HepG2 (cell line): ENCODE results near the gene TBX10. TPM values are rescaled to one million over a fixed set of nuclear protein-coding genes. Genes with fewer than 3 reads are reported as not detected.
A peak's percentile ranks its signal among the peaks of the same experiment; 100 is the strongest.

Experiments
- GATA4 ChIP-seq: sonication (generic); IDR thresholded peaks from 2 replicates; pipeline ENCODE4 v1.6.1; 2016; ENCODE audit warnings: antibody characterized with exemption, low read depth, borderline replicate concordance
- KAT7 ChIP-seq: IDR thresholded peaks from 2 replicates; pipeline ENCODE4 v1.6.1; 2018; ENCODE audit warnings: borderline replicate concordance, missing compliant biosample characterization
- KLF15 ChIP-seq: sonication (generic); formaldehyde crosslinking; IDR thresholded peaks from 2 replicates; pipeline ENCODE4 v1.8.1; 2023; ENCODE audit warnings: borderline replicate concordance, mild to moderate bottlenecking, inconsistent platforms, missing genetic modification reagents, mixed read lengths
- RXRB ChIP-seq: IDR thresholded peaks from 2 replicates; pipeline ENCODE4 v1.6.1; 2016; ENCODE audit warnings: borderline replicate concordance, missing genetic modification reagents, missing compliant biosample characterization
- SCMH1 ChIP-seq: sonication (generic); formaldehyde crosslinking; IDR thresholded peaks from 2 replicates; pipeline ENCODE4 v1.9.0; 2021; ENCODE audit warnings: missing genetic modification reagents, mild to moderate bottlenecking, borderline replicate concordance
- SYNCRIP ChIP-seq: fragments of 200-400 bp; formaldehyde crosslinking; IDR thresholded peaks from 2 replicates; pipeline ENCODE4 v1.6.1; 2018; ENCODE audit warnings: mild to moderate bottlenecking, low read depth, low read length; ENCODE audit not compliant: insufficient read depth
- TCF12 ChIP-seq, 2 experiments: fragments of 450-650 bp in 1 of 2; sonication (generic) in 1 of 2; formaldehyde crosslinking in 1 of 2; IDR thresholded peaks; 2 replicates each; pipeline versions ENCODE4 v1.6.1 to v1.8.0; 2017 to 2022; ENCODE audit warnings: antibody characterized with exemption in 1 of 2, mild to moderate bottlenecking in 1 of 2, missing genetic modification reagents in 1 of 2, moderate library complexity in 1 of 2
- ZNF329 ChIP-seq: sonication (generic); formaldehyde crosslinking; IDR thresholded peaks from 2 replicates; pipeline ENCODE4 v1.9.0; 2021; ENCODE audit warnings: low read depth, mild to moderate bottlenecking, missing genetic modification reagents
- ZNF724P ChIP-seq: sonication (generic); formaldehyde crosslinking; IDR thresholded peaks from 2 replicates; pipeline ENCODE4 v1.8.0; 2022; ENCODE audit warnings: missing genetic modification reagents, borderline replicate concordance
- polyA plus RNA-seq, 8 experiments: library from polyadenylated mRNA; depleted of rRNA in 3 of 8; stranded (reverse) in 7 of 8; unstranded in 1 of 8; fragments of >200 nt; fragmentation: Illumina TruSeq in 4 of 8; extraction: Trizol in 4 of 8; gene quantifications; 2 replicates each; pipeline versions ENCODE4 v1.2.1 to v1.2.3, GENCODE V29; 2011 to 2016; ENCODE audit warnings: low read depth in 4 of 8, missing spikeins in 1 of 8, mixed read lengths in 1 of 8; ENCODE audit not compliant: insufficient read depth in 1 of 8
- total RNA-seq, 5 experiments: library from RNA; depleted of rRNA; stranded (reverse); fragments of >200 nt; fragmentation: Illumina TruSeq; extraction: Trizol; gene quantifications; 2 replicates each; pipeline ENCODE4 v1.2.3, GENCODE V29; 2016; ENCODE audit warnings: low read depth in 1 of 5
- TF ChIP-seq, protein P1 (sequence below): sonication (generic); formaldehyde crosslinking; IDR thresholded peaks from 2 replicates; pipeline ENCODE4 v1.4.0; 2020; ENCODE audit warnings: missing genetic modification reagents
- TF ChIP-seq, protein P2 (sequence below), 2 experiments: fragments of 450-650 bp in 1 of 2; sonication (generic) in 1 of 2; formaldehyde crosslinking in 1 of 2; IDR thresholded peaks; 2 replicates each; pipeline versions ENCODE4 v1.6.1 to v1.8.0; 2016 to 2022; ENCODE audit warnings: antibody characterized with exemption in 1 of 2, mild to moderate bottlenecking in 1 of 2, missing genetic modification reagents in 1 of 2
- TF ChIP-seq, protein P3 (sequence below): sonication (generic); formaldehyde crosslinking; IDR thresholded peaks from 2 replicates; pipeline ENCODE4 v1.4.0; 2020; ENCODE audit warnings: missing genetic modification reagents

The TBX10 gene
- total and polyA plus RNA-seq, 2 of the 13 experiments (the other 11 are each of a cell fraction or from before 2014, with no cell fraction given) = 0.27 to 1.7 TPM

DNA sequence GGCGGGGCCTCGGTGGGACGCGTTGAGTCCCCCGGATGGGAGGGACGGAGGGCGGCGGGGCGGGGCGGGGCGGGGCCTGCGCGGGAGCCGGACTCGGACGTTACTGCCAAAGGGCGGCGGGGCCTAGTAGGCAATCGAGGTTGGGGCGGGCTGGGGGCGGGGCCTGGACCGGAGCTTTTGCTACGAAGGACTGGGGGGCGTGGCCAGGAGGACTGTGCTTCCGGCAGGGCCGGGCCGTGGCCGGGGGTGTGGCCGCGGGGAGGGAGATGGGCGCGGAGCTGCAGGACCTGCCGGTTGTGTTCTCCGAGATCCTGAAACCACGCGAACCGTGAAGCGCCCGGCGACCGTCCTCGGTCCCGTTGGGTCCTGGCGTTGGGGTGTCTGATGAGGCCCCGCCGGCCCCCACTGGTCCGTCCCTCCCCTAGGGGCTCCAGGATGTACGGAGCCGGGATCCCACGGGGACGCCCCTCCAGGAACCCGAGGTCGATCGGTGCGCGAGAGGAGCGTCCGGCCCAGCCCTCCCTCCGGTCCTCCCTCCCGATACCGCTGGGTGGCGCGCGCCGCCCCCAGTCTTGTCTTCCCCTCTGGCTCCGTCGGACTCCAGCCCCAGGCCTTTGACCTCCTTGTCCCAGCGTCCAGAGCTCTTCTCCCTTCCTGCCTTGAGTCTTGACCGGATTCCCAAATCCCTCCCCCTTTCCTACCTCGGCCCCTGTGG lies 9.2 kb downstream of the TBX10 start (continued):
- TF ChIP-seq RXRB (peak; percentile 69), GATA4 (peak; percentile 33; the same call in 1 of the 2 replicates), SYNCRIP (no peak), ZNF724P (CRISPR knock-in tag) (peak; percentile 65; the same call in 1 of the 2 replicates), TCF12 (IDR thresholded peaks at IDR 0.05) (no peak), TCF12 (CRISPR knock-in tag; IDR thresholded peaks at IDR 0.05) (0 out of 2 replicates have a peak, but pooled peaks have one; percentile 38), SCMH1 (CRISPR knock-in tag) (no peak), KAT7 (CRISPR knock-in tag) (peak; percentile 60; the same call in 1 of the 2 replicates), ZNF329 (no peak), KLF15 (no peak)
- TF ChIP-seq, protein P1, sequence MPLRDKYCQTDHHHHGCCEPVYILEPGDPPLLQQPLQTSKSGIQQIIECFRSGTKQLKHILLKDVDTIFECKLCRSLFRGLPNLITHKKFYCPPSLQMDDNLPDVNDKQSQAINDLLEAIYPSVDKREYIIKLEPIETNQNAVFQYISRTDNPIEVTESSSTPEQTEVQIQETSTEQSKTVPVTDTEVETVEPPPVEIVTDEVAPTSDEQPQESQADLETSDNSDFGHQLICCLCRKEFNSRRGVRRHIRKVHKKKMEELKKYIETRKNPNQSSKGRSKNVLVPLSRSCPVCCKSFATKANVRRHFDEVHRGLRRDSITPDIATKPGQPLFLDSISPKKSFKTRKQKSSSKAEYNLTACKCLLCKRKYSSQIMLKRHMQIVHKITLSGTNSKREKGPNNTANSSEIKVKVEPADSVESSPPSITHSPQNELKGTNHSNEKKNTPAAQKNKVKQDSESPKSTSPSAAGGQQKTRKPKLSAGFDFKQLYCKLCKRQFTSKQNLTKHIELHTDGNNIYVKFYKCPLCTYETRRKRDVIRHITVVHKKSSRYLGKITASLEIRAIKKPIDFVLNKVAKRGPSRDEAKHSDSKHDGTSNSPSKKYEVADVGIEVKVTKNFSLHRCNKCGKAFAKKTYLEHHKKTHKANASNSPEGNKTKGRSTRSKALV (CRISPR knock-in tag) = no peak
- TF ChIP-seq, protein P2, sequence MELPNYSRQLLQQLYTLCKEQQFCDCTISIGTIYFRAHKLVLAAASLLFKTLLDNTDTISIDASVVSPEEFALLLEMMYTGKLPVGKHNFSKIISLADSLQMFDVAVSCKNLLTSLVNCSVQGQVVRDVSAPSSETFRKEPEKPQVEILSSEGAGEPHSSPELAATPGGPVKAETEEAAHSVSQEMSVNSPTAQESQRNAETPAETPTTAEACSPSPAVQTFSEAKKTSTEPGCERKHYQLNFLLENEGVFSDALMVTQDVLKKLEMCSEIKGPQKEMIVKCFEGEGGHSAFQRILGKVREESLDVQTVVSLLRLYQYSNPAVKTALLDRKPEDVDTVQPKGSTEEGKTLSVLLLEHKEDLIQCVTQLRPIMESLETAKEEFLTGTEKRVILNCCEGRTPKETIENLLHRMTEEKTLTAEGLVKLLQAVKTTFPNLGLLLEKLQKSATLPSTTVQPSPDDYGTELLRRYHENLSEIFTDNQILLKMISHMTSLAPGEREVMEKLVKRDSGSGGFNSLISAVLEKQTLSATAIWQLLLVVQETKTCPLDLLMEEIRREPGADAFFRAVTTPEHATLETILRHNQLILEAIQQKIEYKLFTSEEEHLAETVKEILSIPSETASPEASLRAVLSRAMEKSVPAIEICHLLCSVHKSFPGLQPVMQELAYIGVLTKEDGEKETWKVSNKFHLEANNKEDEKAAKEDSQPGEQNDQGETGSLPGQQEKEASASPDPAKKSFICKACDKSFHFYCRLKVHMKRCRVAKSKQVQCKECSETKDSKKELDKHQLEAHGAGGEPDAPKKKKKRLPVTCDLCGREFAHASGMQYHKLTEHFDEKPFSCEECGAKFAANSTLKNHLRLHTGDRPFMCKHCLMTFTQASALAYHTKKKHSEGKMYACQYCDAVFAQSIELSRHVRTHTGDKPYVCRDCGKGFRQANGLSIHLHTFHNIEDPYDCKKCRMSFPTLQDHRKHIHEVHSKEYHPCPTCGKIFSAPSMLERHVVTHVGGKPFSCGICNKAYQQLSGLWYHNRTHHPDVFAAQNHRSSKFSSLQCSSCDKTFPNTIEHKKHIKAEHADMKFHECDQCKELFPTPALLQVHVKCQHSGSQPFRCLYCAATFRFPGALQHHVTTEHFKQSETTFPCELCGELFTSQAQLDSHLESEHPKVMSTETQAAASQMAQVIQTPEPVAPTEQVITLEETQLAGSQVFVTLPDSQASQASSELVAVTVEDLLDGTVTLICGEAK (IDR thresholded peaks at IDR 0.05) = no peak
- TF ChIP-seq, protein P2 (CRISPR knock-in tag; IDR thresholded peaks at IDR 0.05) = peak; percentile 46; the same call in 1 of the 2 replicates
- TF ChIP-seq, protein P3, sequence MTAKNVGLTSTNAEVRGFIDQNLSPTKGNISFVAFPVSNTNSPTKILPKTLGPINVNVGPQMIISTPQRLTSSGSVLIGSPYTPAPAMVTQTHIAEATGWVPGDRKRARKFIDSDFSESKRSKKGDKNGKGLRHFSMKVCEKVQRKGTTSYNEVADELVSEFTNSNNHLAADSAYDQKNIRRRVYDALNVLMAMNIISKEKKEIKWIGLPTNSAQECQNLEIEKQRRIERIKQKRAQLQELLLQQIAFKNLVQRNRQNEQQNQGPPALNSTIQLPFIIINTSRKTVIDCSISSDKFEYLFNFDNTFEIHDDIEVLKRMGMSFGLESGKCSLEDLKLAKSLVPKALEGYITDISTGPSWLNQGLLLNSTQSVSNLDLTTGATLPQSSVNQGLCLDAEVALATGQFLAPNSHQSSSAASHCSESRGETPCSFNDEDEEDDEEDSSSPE (CRISPR knock-in tag) = 0 out of 2 replicates have a peak, but pooled peaks have one; percentile 48
